ENCODE measurements around the gene MYT1.
"Not testable (repeated sequence)": the region's sequence is repeated elsewhere in the genome, so short reads cannot be mapped to it uniquely, and the experiment has no call there.

Gene MYT1

GRCh38 chr20:64266988-64267387, 102.7 kb downstream of the MYT1 start:
- DNase-seq (ENCODE audit: low read depth in 2 of 2), result no peak

- no peak for DNase-seq (ENCODE audit: low read depth in 2 of 2)
Measured at GRCh38 chr20:64268174-64268573, 103.9 kb downstream of the MYT1 start.

GRCh38 chr20:64269604-64270411, 105.6 kb downstream of the MYT1 start:
- no peak for DNase-seq (ENCODE audit: low read depth in 2 of 2)

- no peak for DNase-seq (ENCODE audit: low read depth in 2 of 2)
Measured at GRCh38 chr20:64271636-64272035, 107.4 kb downstream of the MYT1 start.

GRCh38 chr20:64273109-64273508, 108.9 kb downstream of the MYT1 start:
- no peak for DNase-seq (ENCODE audit: low read depth in 2 of 2)

- DNase-seq (ENCODE audit: low read depth in 2 of 2), result no peak
Measured at GRCh38 chr20:64276817-64277216, 112.6 kb downstream of the MYT1 start.

- DNase-seq (ENCODE audit: low read depth in 2 of 2), result no peak
Measured at GRCh38 chr20:64277571-64278316, 113.5 kb downstream of the MYT1 start.

- DNase-seq (ENCODE audit: low read depth in 2 of 2), result no peak
Measured at GRCh38 chr20:64278317-64278681, 114.0 kb downstream of the MYT1 start.

GRCh38 chr20:64279826-64280459, 115.7 kb downstream of the MYT1 start:
- DNase-seq (ENCODE audit: low read depth in 2 of 2), result no peak

GRCh38 chr20:64280460-64280843, 116.2 kb downstream of the MYT1 start:
- no peak for DNase-seq (ENCODE audit: low read depth in 2 of 2)

- no peak for DNase-seq (ENCODE audit: low read depth in 2 of 2)
Measured at GRCh38 chr20:64283646-64284045, 119.4 kb downstream of the MYT1 start.

- DNase-seq (ENCODE audit: low read depth in 2 of 2), result peak; percentile 36
Measured at GRCh38 chr20:64285579-64286446, 121.6 kb downstream of the MYT1 start.

GRCh38 chr20:64286447-64287263, 122.4 kb downstream of the MYT1 start:
- not testable (repeated sequence) for DNase-seq (ENCODE audit: low read depth in 2 of 2)

- not testable (repeated sequence) for DNase-seq (ENCODE audit: low read depth in 2 of 2)
Measured at GRCh38 chr20:64287264-64287590, 123.0 kb downstream of the MYT1 start.

All from activated CD8-positive, alpha-beta memory T cell treated with anti-CD3 and anti-CD28 coated beads for 4 hours (primary cell).